Large intestine (tissue), 3 donors: ENCODE results near the gene KBTBD13. TPM values are rescaled to one million over a fixed set of nuclear protein-coding genes. Genes with fewer than 3 reads are reported as not detected.
"Not testable (repeated sequence)": the region's sequence is repeated elsewhere in the genome, so short reads cannot be mapped to it uniquely, and the experiment has no call there.

Experiments used
- DNase-seq, 2 donors: peaks; one replicate each; pipeline versions ENCODE4 v3.0.0 to v3.0.0-alpha.2; 2013
- H3K27ac ChIP-seq: one replicate; pipeline ENCODE4 v1.5.1; 2013; ENCODE audit warnings: low read length
- H3K27me3 ChIP-seq: 2 replicates; pipeline ENCODE4 v1.6.1; 2013; ENCODE audit warnings: low read length; ENCODE audit not compliant: control insufficient read depth, insufficient read depth
- H3K36me3 ChIP-seq: 2 replicates; pipeline ENCODE4 v1.6.1; 2013; ENCODE audit warnings: low read length; ENCODE audit not compliant: control insufficient read depth, insufficient read depth
- H3K4me1 ChIP-seq: one replicate; pipeline ENCODE4 v1.6.1; 2013; ENCODE audit warnings: low read length; ENCODE audit not compliant: control insufficient read depth, insufficient read depth
- H3K4me3 ChIP-seq: one replicate; pipeline ENCODE4 v1.5.1; 2013; ENCODE audit warnings: low read length
- H3K9me3 ChIP-seq: one replicate; pipeline ENCODE4 v1.6.1; 2013; ENCODE audit warnings: mild to moderate bottlenecking, low read depth, low read length, moderate library complexity; ENCODE audit not compliant: control insufficient read depth
- WGBS: methylation state at CpG from one replicate; pipeline ENCODE4 v1.1.5; 2013; ENCODE audit warnings: low lambda C conversion rate; ENCODE audit not compliant: insufficient coverage; 5-methylcytosine and 5-hydroxymethylcytosine counted together
- polyA plus RNA-seq: library from polyadenylated mRNA; unstranded; fragments of 120-200 nt; gene quantifications from one replicate; pipeline ENCODE4 v1.2.1, GENCODE V29; 2013

KBTBD13 gene
- polyA plus RNA-seq, 1 donor: 0.04 TPM

GRCh38 chr15:65096481-65097385 is 20.2 kb downstream of the KBTBD13 start:
- peak overlapping the region; percentile 10 for H3K27ac ChIP-seq
- WGBS: no CpG with 5 or more reads among the region's 6 CpGs
- peaks cover 53% of the 10 kb centered on the region for H3K4me1 ChIP-seq
- no peak for DNase-seq
- no peaks in the 10 kb centered on the region for H3K27me3 ChIP-seq
- H3K4me3 ChIP-seq: no peak overlapping the region
- no peaks in the 10 kb centered on the region for H3K9me3 ChIP-seq
- H3K36me3 ChIP-seq: peaks cover 40% of the 10 kb centered on the region

GRCh38 chr15:65097651-65098263 is 21.2 kb downstream of the KBTBD13 start:
- WGBS: 100% methylated on average over 1 of the region's 7 CpGs
- peaks cover 40% of the 10 kb centered on the region for H3K36me3 ChIP-seq

GRCh38 chr15:65099336-65099735 is 22.8 kb downstream of the KBTBD13 start:
- no peak for DNase-seq
- Histone ChIP-seq H3K4me3 (no peak overlapping the region), H3K4me1 (peaks cover 30% of the 10 kb centered on the region), H3K36me3 (peaks cover 45% of the 10 kb centered on the region), H3K27ac (no peak overlapping the region), H3K27me3 (no peaks in the 10 kb centered on the region), H3K9me3 (no peaks in the 10 kb centered on the region)
- no CpG with 5 or more reads among the region's 5 CpGs for WGBS

More at GRCh38 chr15:65097651-65098263, 21.2 kb downstream of the KBTBD13 start:
- H3K4me1 ChIP-seq: peaks cover 45% of the 10 kb centered on the region
- H3K27me3 ChIP-seq: no peaks in the 10 kb centered on the region
- no peak for DNase-seq
- H3K4me3 ChIP-seq: no peak overlapping the region
- no peak overlapping the region for H3K27ac ChIP-seq
- H3K9me3 ChIP-seq: no peaks in the 10 kb centered on the region

GRCh38 chr15:65099801-65100200 is 23.3 kb downstream of the KBTBD13 start:
- not testable (repeated sequence) for H3K4me3 ChIP-seq, H3K27ac ChIP-seq, H3K27me3 ChIP-seq, H3K9me3 ChIP-seq, DNase-seq
- WGBS: no CpG with 5 or more reads among the region's 10 CpGs
- Histone ChIP-seq H3K4me1 (peaks cover 26% of the 10 kb centered on the region), H3K36me3 (peaks cover 48% of the 10 kb centered on the region)

GRCh38 chr15:65100442-65100841 is 23.9 kb downstream of the KBTBD13 start:
- no peaks in the 10 kb centered on the region for H3K27me3 ChIP-seq
- WGBS: 50% methylated on average over 1 of the region's 7 CpGs
- peaks cover 19% of the 10 kb centered on the region for H3K4me1 ChIP-seq
- DNase-seq: no peak
- no peaks in the 10 kb centered on the region for H3K9me3 ChIP-seq
- H3K36me3 ChIP-seq: peaks cover 54% of the 10 kb centered on the region
- H3K27ac ChIP-seq: no peak overlapping the region
- no peak overlapping the region for H3K4me3 ChIP-seq

GRCh38 chr15:65101411-65101890 is 24.9 kb downstream of the KBTBD13 start:
- Histone ChIP-seq H3K4me3 (no peak overlapping the region), H3K4me1 (peaks cover 9% of the 10 kb centered on the region), H3K9me3 (no peaks in the 10 kb centered on the region), H3K36me3 (peaks cover 64% of the 10 kb centered on the region), H3K27me3 (no peaks in the 10 kb centered on the region), H3K27ac (no peak overlapping the region)
- DNase-seq: peak; percentile 56 to 66
- WGBS: no CpG with 5 or more reads among the region's 9 CpGs

- no CpG with 5 or more reads among the region's 75 CpGs for WGBS
- H3K4me1 ChIP-seq: peaks cover 6% of the 10 kb centered on the region
- no peaks in the 10 kb centered on the region for H3K9me3 ChIP-seq
Observed at GRCh38 chr15:65101891-65102708, 25.6 kb downstream of the KBTBD13 start.

GRCh38 chr15:65102912-65103311 is 26.4 kb downstream of the KBTBD13 start:
- H3K27ac ChIP-seq: no peak overlapping the region
- H3K36me3 ChIP-seq: peaks cover 56% of the 10 kb centered on the region
- WGBS: 100% methylated on average over 2 of the region's 3 CpGs
- peaks cover 6% of the 10 kb centered on the region for H3K4me1 ChIP-seq
- no peaks in the 10 kb centered on the region for H3K9me3 ChIP-seq
- H3K4me3 ChIP-seq: no peak overlapping the region
- DNase-seq: no peak
- H3K27me3 ChIP-seq: no peaks in the 10 kb centered on the region

More at GRCh38 chr15:65101891-65102708, 25.6 kb downstream of the KBTBD13 start:
- DNase-seq: no peak
- no peak overlapping the region for H3K27ac ChIP-seq
- no peaks in the 10 kb centered on the region for H3K27me3 ChIP-seq
- no peak overlapping the region for H3K4me3 ChIP-seq
- H3K36me3 ChIP-seq: peaks cover 64% of the 10 kb centered on the region

GRCh38 chr15:65105038-65105437 is 28.5 kb downstream of the KBTBD13 start:
- WGBS: no CpG with 5 or more reads among the region's 5 CpGs
- H3K9me3 ChIP-seq: no peaks in the 10 kb centered on the region
- H3K4me1 ChIP-seq: peaks cover 6% of the 10 kb centered on the region
- H3K27ac ChIP-seq: no peak overlapping the region
- DNase-seq: no peak
- H3K36me3 ChIP-seq: peaks cover 38% of the 10 kb centered on the region
- no peaks in the 10 kb centered on the region for H3K27me3 ChIP-seq
- no peak overlapping the region for H3K4me3 ChIP-seq

- Histone ChIP-seq H3K9me3 (no peaks in the 10 kb centered on the region), H3K4me3 (no peak overlapping the region), H3K4me1 (peaks cover 6% of the 10 kb centered on the region), H3K27me3 (no peaks in the 10 kb centered on the region), H3K36me3 (peaks cover 28% of the 10 kb centered on the region), H3K27ac (no peak overlapping the region)
- no peak for DNase-seq
- no CpG with 5 or more reads among the region's 6 CpGs for WGBS
Observed at GRCh38 chr15:65106011-65106590, 29.6 kb downstream of the KBTBD13 start.
